GM21723 (cell line): ENCODE data around the gene ADD2.

Source experiments
- ATAC-seq: cut with Tn5 transposase; IDR thresholded peaks from one replicate; pipeline ENCODE4 v1.9.1; 2021; ENCODE audit warnings: mild to moderate bottlenecking, moderate library complexity; ENCODE audit not compliant: unreplicated experiment

Gene ADD2

DNA sequence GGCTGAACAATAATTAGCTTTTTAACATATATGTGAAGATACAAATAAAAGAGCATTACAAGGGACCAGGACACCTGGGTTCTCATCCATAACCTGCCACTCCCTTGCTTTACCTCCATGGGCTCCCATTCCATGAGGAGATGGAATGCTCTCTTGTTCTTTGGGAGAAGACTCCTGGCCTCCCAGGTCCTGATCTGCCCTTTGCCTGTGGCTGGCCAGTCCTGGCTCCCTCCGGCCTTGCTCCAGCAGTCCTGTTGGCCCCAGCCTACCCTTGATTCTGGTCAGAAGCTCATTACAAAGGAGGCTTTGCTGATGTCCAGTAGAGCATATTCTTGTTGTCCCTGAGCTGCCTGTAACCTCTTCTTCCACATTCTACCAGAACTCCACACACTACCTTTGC, 60.3 kb downstream of the ADD2 start:
- ATAC-seq: no peak

DNA sequence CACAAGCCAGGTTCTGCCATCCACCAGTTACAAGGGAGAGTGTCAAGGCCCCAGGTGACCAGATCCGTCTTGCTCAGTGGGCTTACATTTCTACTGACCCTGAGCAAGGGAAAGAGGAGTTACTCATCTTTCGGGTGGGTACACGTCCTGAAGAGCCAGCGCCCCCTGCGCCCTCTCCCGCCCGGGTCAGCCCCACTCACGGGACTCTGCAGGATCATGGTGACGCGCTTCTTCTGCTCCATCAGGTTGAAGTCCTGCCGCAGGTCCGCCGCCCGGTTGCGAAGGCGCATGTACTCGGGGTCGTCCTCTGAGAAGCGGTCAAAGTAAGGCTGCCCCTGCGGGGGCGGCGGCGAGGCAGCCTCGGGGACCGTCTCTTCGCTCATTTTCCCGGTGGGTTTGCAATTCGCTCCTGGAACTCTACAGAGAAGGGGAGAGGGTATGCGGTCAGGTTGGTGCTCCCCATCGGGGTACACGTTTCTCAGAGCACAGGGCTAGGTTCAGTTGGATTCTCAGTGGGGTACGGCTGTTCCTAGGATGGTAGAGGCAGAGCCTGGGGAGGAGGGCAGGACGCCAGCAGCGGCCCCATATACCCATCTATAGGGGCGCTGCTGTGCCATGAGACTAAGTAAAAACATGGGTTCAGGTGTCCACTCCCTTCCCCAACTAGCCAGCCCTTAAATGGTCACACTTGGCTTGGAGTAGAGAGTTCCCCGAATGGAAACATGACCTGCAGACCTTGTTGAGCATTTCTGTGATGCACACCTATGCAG, 61.8 kb downstream of the ADD2 start:
- ATAC-seq: no peak

DNA sequence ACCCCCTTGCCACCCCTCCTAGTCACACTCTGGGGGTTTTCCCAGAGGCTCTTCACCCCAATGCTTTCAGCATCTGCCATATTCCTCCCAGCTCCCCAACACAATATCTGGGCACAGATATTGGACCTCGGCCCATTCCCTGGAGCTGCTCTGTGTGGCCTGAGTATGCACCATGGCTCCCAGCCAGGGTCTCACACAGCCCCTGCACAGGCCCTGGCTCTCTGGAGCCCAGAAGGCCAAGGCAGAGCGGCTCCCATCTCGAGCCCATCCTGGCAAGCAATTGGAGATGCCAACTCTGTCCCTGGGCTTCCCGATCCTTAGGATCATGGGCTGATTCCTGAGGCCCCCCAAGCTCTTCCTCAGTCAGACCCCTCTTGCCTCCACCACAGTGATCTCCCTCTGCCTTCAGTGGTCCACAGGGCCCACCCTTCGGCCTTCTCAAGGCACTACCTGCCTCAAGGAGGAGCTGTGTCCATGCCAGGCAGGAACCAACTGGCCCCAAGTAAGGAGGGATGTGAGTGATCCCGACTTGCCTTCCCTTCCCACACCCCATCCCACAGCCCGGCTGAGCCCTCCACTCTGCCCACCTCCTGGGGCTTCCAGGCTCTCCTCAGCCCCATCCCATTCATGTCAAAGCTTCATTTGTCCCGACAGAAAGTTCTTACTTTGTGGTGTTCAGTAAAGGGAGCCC, 62.7 kb downstream of the ADD2 start:
- ATAC-seq: no peak

DNA sequence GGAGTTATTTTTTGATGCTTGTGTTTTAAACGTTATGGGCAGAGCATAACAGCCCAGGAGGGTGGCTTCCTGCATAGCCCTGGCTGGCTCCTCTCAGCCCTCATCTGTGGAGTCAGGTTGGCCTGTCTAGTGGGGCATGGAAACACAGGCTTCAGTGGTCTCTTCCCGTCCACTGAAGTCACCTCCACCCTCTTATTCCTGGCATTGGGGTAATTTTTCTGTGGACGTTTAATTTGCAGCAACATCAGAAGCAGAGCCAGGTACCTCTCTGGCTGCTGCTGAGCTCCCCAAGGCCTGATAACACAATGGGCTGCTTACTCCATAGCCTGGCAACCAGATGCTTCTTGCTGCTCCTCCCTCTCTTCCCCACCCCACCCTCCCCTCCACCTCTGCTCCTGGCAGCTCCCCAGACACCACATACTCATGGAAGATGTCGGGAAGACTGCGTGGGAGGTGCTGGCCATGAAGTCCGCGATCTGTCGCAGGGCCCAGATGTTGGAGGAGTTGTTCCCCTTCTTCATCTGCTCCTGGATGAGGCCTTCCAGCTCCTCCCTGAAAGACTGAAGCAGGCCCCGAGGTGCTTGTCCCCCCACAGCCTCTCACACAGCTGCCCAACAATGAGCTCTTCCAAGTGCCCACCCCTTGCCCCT, 64.0 kb downstream of the ADD2 start:
- no peak for ATAC-seq

DNA sequence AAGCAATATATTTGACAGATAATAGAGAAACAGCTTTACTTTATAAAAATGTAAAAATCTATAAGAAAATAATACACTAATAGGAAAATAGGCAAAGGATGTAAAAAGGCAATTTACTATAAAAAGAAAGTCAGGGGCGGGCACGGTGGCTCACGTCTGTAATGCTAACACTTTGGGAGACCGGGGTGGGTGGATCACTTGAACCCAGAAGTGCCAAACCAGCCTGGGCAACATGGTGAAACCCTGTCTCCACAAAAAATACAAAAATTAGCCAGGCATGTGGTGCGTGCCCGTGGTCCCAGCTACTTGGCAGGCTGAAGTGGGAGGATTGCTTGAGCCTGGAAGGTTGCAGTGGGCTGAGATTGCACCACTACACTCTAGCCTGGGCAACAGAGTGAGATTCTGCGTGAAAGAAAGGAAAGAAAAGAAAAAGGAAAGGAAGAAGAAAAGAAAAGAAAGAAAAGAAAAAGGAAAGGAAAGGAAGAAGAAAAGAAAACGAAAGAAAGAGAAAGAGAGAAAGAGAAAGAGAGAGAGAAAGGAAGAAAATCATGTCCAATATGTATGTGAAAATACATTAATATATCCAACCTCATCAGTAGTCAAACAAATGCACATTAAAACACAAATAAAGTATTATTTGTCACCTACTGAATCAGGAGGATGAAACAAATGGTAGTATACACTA, 65.1 kb downstream of the ADD2 start:
- no peak for ATAC-seq

DNA sequence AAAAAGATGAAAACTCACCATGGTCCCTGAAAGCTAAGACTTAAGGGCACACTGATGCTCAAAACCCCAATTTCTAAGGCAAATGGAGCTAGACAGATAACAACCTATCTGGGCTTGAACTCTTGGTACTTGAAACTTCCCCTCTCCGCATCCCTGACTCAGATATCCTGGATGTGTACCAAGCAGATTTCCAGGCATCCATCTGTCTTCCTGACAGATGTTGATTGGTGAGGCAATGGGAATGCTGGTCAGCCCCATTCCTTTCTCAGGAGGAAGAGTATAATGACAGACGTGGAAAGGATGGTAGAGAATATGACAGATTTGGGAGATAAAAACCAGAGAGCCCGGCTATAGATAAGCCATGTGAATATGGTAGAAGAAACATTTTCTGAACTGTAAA, 69.2 kb downstream of the ADD2 start:
- ATAC-seq: no peak

DNA sequence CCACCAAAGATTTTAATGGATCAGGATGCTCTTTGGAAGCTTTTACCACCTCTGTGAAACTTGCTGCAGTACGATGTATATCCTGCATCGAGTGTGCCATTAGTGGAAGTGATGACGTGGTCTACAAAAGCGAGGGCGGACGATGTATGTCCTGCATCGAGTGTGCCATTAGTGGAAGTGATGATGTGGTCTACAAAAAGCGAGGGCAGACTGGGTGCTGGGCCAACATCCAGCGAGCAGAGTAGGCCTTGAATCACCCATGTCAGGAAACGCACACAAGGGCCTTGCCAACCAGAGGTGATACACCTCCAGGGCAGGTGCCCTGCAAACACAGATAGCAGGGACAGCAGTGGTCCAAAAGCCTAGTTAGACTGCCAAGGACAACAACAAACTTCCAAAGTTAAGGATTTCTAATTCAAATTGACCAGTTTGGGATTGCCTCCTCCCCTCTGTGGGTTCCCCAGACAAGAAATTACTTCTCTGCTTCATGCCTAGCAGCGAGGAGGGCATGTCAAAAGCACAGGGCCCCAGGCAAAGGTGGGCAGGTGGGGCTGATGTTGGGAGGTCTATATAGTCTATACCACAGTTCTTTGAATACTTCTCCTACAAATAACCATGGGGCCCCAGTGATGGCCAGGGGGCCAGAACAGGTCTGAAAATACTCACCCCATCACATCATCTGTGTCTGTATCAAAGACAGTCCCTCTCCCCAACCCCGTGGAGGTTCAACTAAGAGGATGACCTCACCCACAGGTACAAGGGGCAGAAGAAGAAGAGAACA, 70.2 kb downstream of the ADD2 start:
- ATAC-seq: no peak

DNA sequence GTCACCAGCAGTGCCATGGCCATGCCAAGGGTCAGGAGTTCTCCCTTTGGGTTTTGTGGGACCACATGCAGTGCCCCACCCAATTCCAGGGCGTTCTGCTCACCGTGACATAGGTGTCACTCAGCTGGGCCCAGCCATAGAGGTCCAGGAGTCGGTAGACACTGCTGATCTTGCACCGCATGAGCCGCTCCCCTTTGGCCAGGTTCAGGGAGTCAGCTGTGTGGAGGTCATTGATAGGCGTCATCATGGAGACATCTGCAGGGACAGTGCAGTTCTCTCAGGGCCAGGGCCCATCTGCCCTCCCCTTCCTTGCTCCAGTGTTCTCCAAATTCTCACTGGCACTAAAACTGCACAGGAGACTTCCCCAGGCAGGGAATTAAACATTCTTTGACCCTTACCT, 71.9 kb downstream of the ADD2 start:
- ATAC-seq: no peak

DNA sequence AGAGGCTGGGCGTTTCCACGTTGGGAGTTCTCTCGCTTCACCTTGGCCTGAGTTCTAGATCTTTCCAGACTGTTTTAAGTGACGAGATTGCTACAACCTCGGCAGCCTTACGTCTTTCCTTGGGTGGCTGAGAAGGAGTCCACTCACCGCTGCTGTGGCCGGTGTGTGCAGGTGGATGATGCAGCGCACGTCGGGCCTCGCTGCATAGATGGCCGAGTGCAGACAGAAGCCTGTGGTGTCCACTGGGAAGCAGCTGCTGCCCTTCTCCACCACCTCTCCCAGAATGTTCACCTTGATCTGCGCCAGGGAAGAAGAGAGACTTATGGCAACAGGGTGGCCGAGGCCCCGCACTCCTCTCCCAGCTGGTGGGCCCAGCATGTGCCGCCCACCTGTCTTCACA, 75.7 kb downstream of the ADD2 start:
- ATAC-seq: no peak

DNA sequence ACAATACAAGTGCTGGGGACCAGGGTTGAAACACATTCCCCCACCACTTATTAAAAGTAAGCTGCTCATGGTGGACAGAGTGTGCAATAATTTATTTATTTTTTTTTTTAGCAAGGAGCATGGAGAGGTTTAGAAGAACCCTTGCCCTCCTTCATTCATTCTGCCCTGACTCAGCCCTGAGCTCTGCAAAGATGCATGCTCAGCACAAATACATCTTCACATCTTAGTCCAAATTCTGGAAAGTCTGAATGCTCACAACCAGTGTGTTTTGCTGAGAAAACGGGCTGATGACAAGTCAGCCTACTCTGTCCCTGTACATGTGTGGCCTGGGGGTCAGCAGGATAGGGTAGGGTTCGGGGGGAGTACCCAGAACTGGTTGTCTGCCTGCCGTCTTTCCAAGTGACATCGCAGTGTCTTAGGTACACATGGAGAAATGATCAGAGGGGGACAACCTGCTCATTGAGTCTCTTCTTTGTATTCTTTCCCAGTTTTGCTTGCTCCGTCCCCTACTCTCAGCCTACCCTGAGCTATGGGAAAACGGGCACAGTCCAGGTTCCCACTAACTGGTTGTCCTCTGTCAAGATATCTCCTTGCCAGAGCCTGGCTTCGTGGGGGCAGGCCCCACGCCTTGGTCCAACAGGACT, 76.4 kb downstream of the ADD2 start:
- ATAC-seq: no peak

DNA sequence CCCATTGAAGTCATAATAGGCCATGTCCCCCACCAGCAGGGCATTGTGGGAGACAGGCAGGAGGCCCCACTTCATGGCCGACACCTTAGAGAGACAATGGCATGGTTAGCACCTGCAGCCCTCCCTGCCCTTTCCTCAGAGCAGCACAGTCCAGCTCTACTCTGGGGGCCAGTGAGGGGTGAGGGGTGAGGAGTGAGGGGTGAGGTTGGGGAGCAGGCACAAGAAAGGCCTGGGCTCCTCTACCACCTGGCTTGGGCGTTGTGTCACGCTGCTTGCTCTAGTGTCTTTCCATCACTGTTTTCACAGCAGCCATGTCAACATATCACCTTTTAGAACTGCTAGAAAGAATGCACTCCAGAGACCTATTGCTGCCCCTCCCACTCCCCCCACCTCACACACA, 77.2 kb downstream of the ADD2 start:
- ATAC-seq: no peak

DNA sequence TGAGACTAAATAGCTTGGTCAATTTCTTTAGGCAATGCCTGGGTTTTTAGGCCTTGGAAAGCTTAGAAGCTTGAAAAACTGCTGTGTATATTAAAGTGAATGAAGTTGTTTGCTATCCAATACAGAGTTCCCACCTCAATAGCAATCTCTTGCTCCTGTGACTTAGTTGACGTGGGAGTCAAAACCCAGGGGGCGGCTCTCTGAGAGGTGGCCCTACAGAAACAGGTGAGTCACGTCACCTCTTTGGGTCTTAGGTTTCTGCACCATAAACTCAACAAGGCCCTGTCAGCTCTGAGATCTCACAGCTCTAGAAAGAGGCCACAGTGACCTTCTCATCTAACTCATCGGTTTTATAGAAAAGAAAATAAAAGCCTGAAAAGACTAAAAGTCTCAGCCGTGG, 79.6 kb downstream of the ADD2 start:
- no peak for ATAC-seq

DNA sequence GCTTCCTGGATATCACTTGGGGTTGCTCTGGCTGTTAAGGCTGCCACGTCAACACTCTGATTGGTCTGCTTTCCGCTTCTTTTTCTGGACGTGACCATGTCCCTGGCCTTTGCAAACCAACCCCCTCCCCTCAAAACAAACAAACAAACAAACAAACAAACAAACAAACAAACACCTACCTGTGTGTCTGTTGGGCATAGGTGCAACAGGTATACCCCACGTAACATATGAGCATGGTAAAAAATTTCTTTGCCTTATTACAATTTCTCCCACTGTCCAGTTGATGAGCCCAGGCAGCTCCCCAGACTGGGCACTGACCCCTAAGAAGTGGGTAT, 80.6 kb downstream of the ADD2 start:
- ATAC-seq: no peak

DNA sequence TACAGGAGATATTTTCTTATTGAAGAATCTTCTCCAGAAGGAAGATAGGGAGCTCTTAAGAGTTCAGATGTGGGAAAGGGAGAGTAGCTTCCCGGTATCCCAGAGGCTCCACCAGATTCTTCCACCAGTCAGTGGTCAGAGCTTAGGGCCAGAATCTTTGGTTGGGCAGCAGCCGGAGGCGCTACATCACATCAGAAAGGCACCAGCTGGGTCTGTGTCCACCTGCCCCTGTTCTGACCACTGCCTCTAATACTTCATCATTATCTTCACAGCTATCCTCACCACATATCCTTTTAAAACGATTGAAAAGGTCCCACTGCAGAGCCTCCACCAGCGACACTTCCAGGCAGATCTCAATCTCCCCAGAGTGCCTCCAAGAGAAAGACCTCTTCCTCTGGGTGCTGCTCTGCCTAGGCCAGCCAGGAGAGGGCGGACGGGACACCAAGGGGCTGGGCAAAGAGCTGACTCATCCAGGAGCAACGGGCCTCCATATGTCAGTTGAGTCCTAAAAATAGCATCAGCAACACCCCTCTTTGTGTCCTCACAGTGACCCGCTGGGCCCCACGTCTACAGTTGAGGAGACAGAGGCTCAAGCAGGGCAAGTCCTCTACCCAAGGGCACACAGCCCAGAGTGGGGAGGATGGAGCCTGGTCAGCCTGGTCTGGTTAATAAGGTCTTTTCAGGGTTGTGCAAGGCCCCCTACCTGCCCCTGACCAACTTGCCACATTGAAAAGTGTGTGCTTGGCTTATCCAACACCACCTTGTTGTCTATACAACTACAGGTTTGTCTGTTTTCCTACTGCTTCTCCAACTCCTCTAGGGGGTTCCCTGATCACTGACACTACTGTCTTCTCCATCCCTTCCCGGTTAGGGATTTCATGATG, 81.2 kb downstream of the ADD2 start:
- no peak for ATAC-seq

DNA sequence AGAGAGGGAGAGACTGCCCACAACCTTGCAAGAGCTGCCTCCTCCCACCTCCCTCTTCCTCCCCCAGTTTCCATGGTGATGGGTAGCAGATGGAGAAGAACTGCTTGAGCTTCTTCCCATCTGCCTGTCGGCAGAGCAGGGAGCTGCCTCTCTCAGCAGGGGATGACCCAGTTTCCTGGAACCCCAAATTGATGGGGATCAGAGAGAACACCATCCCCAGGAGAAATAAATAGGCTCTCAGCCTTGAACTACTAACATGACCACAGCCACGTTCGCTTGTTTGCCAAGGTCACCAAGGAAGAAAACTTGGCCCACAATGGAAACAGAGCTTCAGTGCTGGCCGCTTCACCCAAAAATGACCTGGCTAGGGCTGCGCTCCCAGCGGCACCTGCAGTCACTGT, 82.2 kb downstream of the ADD2 start:
- ATAC-seq: no peak

DNA sequence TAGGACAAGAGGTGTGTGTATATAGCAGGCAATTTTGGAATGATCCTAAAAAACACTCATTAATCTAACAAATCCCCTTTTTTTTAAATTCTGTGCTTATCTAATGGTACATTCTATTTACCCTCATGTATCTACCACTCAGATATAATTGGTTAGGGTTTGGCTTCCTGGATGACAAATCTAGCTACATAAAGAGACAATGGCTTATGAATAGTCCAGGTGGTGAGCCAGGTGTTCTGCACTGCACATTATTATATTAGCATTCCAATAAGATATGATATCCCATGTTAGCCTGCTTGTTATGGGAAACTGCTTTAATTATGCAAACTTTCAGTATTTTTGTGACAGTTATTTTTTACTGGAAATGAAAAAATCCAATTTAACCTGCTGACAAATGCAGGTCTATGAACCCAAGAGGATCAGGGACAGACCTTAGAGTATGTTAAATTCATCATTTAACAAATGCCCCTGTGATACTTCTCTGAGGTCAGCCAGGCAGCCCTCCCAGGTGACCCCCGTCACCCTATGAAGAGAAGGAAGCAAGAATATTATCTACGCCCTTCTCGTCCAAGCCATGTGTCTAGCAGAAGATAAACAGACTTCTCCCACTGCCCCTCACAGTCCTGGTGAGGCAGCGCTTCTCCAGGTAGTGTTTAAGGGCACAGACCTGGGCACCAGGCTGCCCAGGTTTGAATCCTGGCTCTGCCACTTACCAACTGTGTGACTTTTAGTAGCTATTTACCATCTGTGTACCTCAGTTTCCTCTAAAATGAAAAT, 83.0 kb downstream of the ADD2 start:
- no peak for ATAC-seq

DNA sequence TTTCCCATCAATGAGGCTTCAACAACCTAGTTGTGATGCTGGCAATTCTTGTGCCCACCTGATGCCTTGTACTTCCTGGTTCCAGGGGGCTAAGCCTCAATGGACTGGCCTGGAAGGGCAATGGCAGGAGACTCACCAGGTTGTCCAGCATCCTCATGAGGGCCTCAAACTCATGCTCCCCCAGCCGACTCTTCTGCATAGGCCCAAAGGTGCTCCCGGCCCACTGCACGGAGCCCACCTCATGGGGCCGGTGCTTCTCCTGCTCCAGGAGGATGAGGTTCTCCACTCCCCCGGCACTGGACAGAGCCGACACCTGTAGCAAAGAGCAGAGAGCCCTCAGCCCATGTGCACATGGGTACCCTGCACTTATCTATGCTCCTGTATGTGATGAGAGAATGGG, 84.5 kb downstream of the ADD2 start:
- ATAC-seq: no peak

DNA sequence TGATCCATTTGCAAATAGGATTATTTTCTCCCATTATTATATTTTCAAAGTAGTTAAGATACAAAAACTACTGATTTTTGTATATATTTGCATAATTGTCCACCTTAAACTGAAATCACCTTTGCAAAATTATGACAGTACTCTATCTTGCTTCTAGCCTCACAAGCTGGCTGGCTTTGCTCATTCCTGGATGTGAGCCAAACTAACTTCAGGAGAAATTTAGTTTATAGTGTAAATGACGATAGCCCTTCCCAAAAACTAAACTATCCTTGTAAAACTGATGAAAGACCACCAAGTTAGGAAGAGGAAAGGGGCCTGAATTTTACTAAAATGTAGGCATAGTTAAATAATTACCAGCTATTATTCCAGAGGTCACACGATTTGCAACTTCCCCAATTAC, 87.3 kb downstream of the ADD2 start:
- no peak for ATAC-seq

DNA sequence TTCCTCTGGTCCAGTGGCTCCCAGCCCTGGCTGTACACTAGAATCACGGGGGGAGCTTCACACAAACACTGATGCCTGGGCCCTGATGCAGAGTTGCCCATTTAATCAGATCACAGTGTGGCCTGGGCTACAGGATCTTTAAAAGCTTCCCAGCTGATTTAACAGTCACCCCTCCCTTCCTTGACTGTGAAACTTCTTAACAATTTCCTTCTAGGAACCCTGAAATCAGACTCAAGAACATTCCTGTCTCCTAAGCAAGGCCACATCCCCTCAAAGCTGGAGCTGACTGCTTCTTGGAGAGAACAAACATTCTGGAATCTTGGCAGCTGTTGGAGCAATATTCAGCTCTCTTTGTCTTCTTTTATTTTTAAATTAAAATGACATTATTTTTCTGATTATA, 88.7 kb downstream of the ADD2 start:
- ATAC-seq: no peak
